A673 (cell line): Measurements from ENCODE around the gene SMIM35.

Source experiments
- EZH2 ChIP-seq: fragments of 200-600 bp; sonication (generic); IDR thresholded peaks from 2 replicates; pipeline ENCODE4 v1.6.1; 2017; ENCODE audit warnings: borderline replicate concordance, low read depth, mild to moderate bottlenecking, mixed read lengths, antibody characterized with exemption, low read length; ENCODE audit not compliant: poor library complexity, severe bottlenecking
- TF ChIP-seq, protein P1 (sequence below): fragments of 300-800, 200-600 bp; sonication (generic); conservative IDR thresholded peaks from 2 replicates; pipeline ENCODE4 v1.5.1; 2017; ENCODE audit warnings: low read depth, mild to moderate bottlenecking, antibody characterized with exemption, low read length, moderate library complexity, mixed read lengths

DNA sequence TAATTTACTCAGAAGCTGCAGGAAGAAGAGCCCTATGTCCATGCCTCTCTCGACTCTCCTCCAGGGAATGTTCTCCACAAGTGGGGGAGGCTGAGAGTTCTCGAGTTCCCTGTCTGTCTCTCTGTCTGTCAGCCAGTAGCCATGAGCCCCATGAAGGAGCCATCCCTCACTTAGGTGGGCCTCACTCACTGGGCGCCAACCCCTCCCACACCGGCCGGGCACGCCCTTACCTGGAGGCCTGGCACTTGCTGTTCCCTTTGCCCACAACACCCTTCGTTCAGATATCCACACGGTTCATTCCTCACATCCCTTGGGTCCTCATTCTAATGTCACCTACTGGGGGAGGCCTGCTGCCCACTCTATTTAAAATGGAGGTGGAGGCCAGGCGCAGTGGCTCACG, 114.7 kb downstream of the SMIM35 start:
- TF ChIP-seq, protein P1, sequence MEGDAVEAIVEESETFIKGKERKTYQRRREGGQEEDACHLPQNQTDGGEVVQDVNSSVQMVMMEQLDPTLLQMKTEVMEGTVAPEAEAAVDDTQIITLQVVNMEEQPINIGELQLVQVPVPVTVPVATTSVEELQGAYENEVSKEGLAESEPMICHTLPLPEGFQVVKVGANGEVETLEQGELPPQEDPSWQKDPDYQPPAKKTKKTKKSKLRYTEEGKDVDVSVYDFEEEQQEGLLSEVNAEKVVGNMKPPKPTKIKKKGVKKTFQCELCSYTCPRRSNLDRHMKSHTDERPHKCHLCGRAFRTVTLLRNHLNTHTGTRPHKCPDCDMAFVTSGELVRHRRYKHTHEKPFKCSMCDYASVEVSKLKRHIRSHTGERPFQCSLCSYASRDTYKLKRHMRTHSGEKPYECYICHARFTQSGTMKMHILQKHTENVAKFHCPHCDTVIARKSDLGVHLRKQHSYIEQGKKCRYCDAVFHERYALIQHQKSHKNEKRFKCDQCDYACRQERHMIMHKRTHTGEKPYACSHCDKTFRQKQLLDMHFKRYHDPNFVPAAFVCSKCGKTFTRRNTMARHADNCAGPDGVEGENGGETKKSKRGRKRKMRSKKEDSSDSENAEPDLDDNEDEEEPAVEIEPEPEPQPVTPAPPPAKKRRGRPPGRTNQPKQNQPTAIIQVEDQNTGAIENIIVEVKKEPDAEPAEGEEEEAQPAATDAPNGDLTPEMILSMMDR = no peak
- TF ChIP-seq EZH2 = no peak
